ENCODE results near the gene TST. TPM values are rescaled to one million over a fixed set of nuclear protein-coding genes. Genes with fewer than 3 reads are reported as not detected.

TST gene
- total and polyA plus RNA-seq, 10 of the 15 experiments (the other 5 are each of a cell fraction or from before 2014, with no cell fraction given) = 2.4 to 24.6 (median 10.4) TPM

- ATAC-seq (no peak), FAIRE-seq (no peak), DNase-seq (ENCODE audit: low read depth, low spot score) (no peak)
- 79% methylated on average over 20 of the region's 20 CpGs for WGBS (ENCODE audit: insufficient coverage, insufficient replicate concordance, low lambda C conversion rate, missing lambda C conversion rate)
- CTCF ChIA-PET = interaction anchor here (0.7 to 1.4 kb wide), 3 partner anchors 9 to 145 kb away, joined by 3 read pairs; no protein-coding TSS in a partner anchor
- no peak overlapping the region for H3K4me2 ChIP-seq (ENCODE audit: control insufficient read depth, insufficient read depth)
- intact Hi-C loops (cut with micrococcal nuclease; ENCODE audit: unreplicated experiment) = no loop called here
- no peak for TF ChIP-seq HCFC1 (IDR thresholded peaks at IDR 0.05; ENCODE audit: low read length)
- TF ChIP-seq E4F1 (IDR thresholded peaks at IDR 0.05; ENCODE audit: borderline replicate concordance, partially characterized antibody) = no peak
- no peak for TF ChIP-seq ZBTB4 (CRISPR knock-in tag; IDR thresholded peaks at IDR 0.05)
- peaks cover 0 to 2% of the 10 kb centered on the region in 2 experiments; a peak in 2 of 4 replicates for H3K36me3 ChIP-seq (ENCODE audit: control insufficient read depth in 2 of 2, insufficient read depth in 2 of 2, low read length in 1 of 2)
- H3K27me3 ChIP-seq (replicated peaks in 1 of 2; ENCODE audit: control insufficient read depth in 2 of 2, insufficient read depth in 2 of 2, low read length in 1 of 2) = no peaks in the 10 kb centered on the region
- BruUV-seq (replicated peaks) = TSS peak; percentile 53
- no peak overlapping the region for H3K4me3 ChIP-seq
- H3K27ac ChIP-seq (ENCODE audit: control insufficient read depth, insufficient read depth) = no peak overlapping the region
- POLR2A ChIA-PET = interaction anchor here (0.6 kb wide), 1 partner anchor 91 kb away, joined by 4 read pairs; no protein-coding TSS in a partner anchor
- SMC1A ChIA-PET (ENCODE audit: uncharacterized antibody, unreplicated experiment) = no interaction called here
- no peaks in the 10 kb centered on the region for H4K20me1 ChIP-seq (ENCODE audit: control insufficient read depth, insufficient read depth)
- H2AFZ ChIP-seq (ENCODE audit: control insufficient read depth, low read depth, low read length) = no peak overlapping the region
- H3K79me2 ChIP-seq (ENCODE audit: control insufficient read depth, insufficient read depth, low read length) = no peaks in the 10 kb centered on the region
- no peaks in the 10 kb centered on the region for H3K4me1 ChIP-seq (ENCODE audit: control insufficient read depth, insufficient read depth, low read length)
- RAD21 ChIA-PET (ENCODE audit: unreplicated experiment) = interaction anchor here (0.6 kb wide), 1 partner anchor 89 kb away, joined by 3 read pairs; no protein-coding TSS in a partner anchor
- no peak overlapping the region for H3K9ac ChIP-seq (ENCODE audit: control insufficient read depth, insufficient read depth, low read length)
- H3K9me3 ChIP-seq (replicated peaks; ENCODE audit: control insufficient read depth, insufficient read depth, low read length) = no peaks in the 10 kb centered on the region
- in situ Hi-C loops (cut with MboI) = no loop called here
Measured at GRCh38 chr22:37054600-37055365, 35.5 kb upstream of the TST start.
